NCI-H2107 treated with DMSO at 0.1 percent for 48 hours (cell line): ENCODE results near the gene DSCAM.

Source experiments
- DNase-seq: peaks from one replicate; lab custom pipeline; 2025; ENCODE audit not compliant: unreplicated experiment; lab: John Stamatoyannopoulos, UW

Gene DSCAM

GRCh38 chr21:40840401-40841125 lies 6.4 kb downstream of the DSCAM start:
- DNase-seq = peak; percentile 57

GRCh38 chr21:40839521-40839920 lies 7.4 kb downstream of the DSCAM start:
- DNase-seq = no peak

GRCh38 chr21:40837456-40837855 lies 9.5 kb downstream of the DSCAM start:
- no peak for DNase-seq

GRCh38 chr21:40835184-40835694 lies 11.7 kb downstream of the DSCAM start:
- DNase-seq = no peak

GRCh38 chr21:40833184-40833583 lies 13.8 kb downstream of the DSCAM start:
- no peak for DNase-seq

- no peak for DNase-seq
These were observed 14.6 kb downstream of the DSCAM start for GRCh38 chr21:40832316-40832715.

GRCh38 chr21:40830836-40831235 lies 16.1 kb downstream of the DSCAM start:
- no peak for DNase-seq

GRCh38 chr21:40829791-40830190 lies 17.2 kb downstream of the DSCAM start:
- no peak for DNase-seq

GRCh38 chr21:40829308-40829707 lies 17.6 kb downstream of the DSCAM start:
- peak; percentile 62 for DNase-seq

- no peak for DNase-seq
These were observed 19.4 kb downstream of the DSCAM start for GRCh38 chr21:40827509-40827908.

GRCh38 chr21:40819071-40819900 lies 27.7 kb downstream of the DSCAM start:
- no peak for DNase-seq

- no peak for DNase-seq
These were observed 33.0 kb downstream of the DSCAM start for GRCh38 chr21:40813918-40814317.

- DNase-seq = no peak
These were observed 37.2 kb downstream of the DSCAM start for GRCh38 chr21:40809673-40810197.

- DNase-seq = no peak
These were observed 43.9 kb downstream of the DSCAM start for GRCh38 chr21:40803101-40803500.

- DNase-seq = no peak
These were observed 46.8 kb downstream of the DSCAM start for GRCh38 chr21:40800126-40800525.

- no peak for DNase-seq
These were observed 49.1 kb downstream of the DSCAM start for GRCh38 chr21:40797891-40798290.

- DNase-seq = no peak
These were observed 49.5 kb downstream of the DSCAM start for GRCh38 chr21:40797410-40797809.

GRCh38 chr21:40796464-40796863 lies 50.5 kb downstream of the DSCAM start:
- no peak for DNase-seq

- no peak for DNase-seq
These were observed 51.6 kb downstream of the DSCAM start for GRCh38 chr21:40795313-40795712.

GRCh38 chr21:40792691-40793456 lies 54.1 kb downstream of the DSCAM start:
- DNase-seq = peak; percentile 14

GRCh38 chr21:40788635-40789034 lies 58.3 kb downstream of the DSCAM start:
- no peak for DNase-seq
